Esophagus muscularis mucosa (tissue), 4 donors: ENCODE data around the gene SPRED2.

Experiments
- CTCF ChIP-seq, 3 experiments: fragments of 200-600 bp in 2 of 3; fragments of 450-650 bp in 1 of 3; sonication (generic) in 2 of 3; IDR thresholded peaks; one replicate each; pipeline ENCODE4 v1.5.1; 2017 to 2019; ENCODE audit warnings: antibody characterized with exemption in 3 of 3, mild to moderate bottlenecking in 2 of 3, moderate library complexity in 1 of 3
- EP300 ChIP-seq: sonication (generic); formaldehyde crosslinking; IDR thresholded peaks from one replicate; pipeline ENCODE4 v1.6.1; 2017; ENCODE audit warnings: antibody characterized with exemption
- POLR2A ChIP-seq: fragments of 450-650 bp; IDR thresholded peaks from one replicate; pipeline ENCODE4 v1.6.1; 2017; ENCODE audit warnings: antibody characterized with exemption, moderate library complexity, mild to moderate bottlenecking, low read depth
- POLR2AphosphoS5 ChIP-seq, 2 donors: sonication (generic); formaldehyde crosslinking; IDR thresholded peaks; one replicate each; pipeline ENCODE4 v1.6.1; 2017; ENCODE audit warnings: antibody characterized with exemption in 2 of 2

GRCh38 chr2:65268957-65269356 lies 163.4 kb downstream of the SPRED2 start:
- TF ChIP-seq POLR2A (no peak), CTCF (IDR thresholded peaks at IDR 0.05) (no peak), EP300 (no peak), POLR2AphosphoS5 (IDR thresholded peaks at IDR 0.05) (no peak)
